HG03196 (cell line): ENCODE results near the gene FOXF1.
A peak's percentile ranks its signal among the peaks of the same experiment; 100 is the strongest.

Source experiments
- ATAC-seq: cut with Tn5 transposase; IDR thresholded peaks from one replicate; pipeline ENCODE4 v1.9.1; 2021; ENCODE audit not compliant: unreplicated experiment

Gene FOXF1

DNA sequence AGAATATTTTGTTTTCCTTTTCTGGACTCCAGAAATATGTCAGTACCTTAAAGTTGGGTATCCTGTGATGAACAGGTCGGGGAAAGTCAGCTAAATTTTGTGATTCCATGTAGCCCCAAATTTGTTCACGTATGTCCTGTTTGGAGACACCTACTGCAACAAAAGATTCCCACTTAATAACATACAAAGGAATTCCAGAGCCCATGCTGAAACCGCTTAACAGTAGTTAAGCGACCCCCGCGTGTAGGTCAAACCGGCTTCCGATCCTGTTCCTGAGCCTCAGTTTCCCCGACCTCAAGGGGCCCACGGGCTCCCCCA is 44.2 kb downstream of the FOXF1 start:
- ATAC-seq = no peak

DNA sequence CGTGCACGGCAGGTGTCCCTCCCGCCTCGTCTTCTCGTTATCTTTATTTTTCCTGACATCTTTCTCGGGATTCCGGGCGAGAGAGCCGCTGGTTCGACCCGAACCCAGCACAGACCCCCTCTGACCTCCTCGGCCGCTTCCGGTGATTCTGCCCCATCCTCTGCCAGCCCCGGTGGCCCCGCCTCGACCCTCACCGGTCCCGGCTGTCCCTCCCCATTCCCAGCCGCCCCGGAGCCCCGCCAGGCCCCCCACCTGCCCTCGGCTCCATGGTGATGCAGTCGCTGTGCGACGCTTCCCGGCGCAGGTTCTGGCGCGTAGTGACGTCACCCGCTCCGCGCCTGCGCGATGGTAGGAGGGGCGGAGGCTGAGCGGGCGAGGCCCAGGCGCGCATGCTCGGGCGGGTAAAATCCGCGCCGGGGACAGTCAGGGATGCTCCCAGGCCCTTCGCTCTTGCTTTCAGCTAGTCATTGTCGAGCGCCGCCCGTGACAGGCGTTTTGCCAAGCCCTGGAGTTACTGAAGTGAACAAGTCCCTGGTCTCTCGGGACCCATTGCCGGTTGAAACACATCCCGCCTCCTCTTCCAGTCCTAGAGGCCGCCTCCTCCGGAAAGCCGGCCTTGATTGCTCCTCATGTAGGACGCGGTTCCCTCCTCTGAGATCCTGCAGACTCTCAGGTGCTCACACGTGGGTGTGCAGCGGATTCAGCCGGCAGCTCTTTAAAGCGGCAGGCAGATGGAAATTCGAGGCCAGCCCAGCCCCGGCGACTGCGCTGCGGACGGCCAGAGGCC is 44.8 kb downstream of the FOXF1 start, which contains the start of gene MTHFSD:
Gene MTHFSD, minus strand, starts transcription at position 319 of the 787 bp plus-strand sequence. Its CDS starts 51 bp downstream, at position 268.
- ATAC-seq = peak; percentile 90

DNA sequence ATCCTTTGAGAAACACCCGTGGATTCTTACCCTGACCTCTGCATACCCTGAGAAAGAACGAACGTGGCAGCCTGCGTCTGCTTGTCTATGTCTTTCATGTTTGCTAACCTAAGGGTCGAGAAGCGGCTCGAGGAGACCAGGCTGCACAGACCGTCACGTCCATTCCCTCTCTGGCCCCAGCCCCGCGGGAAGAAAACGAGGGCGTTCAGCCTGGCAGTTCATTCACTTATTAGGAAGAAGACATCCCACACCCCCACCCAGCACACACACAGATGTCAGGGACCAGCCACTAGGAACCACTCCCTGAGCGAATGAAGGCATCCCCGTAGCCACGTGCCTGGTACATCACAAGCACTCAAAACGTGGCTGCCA is 45.4 kb downstream of the FOXF1 start:
- ATAC-seq = no peak

GRCh38 chr16:86556576-86556975 is 46.2 kb downstream of the FOXF1 start:
- no peak for ATAC-seq

GRCh38 chr16:86557587-86557986 is 47.3 kb downstream of the FOXF1 start:
- ATAC-seq = no peak

DNA sequence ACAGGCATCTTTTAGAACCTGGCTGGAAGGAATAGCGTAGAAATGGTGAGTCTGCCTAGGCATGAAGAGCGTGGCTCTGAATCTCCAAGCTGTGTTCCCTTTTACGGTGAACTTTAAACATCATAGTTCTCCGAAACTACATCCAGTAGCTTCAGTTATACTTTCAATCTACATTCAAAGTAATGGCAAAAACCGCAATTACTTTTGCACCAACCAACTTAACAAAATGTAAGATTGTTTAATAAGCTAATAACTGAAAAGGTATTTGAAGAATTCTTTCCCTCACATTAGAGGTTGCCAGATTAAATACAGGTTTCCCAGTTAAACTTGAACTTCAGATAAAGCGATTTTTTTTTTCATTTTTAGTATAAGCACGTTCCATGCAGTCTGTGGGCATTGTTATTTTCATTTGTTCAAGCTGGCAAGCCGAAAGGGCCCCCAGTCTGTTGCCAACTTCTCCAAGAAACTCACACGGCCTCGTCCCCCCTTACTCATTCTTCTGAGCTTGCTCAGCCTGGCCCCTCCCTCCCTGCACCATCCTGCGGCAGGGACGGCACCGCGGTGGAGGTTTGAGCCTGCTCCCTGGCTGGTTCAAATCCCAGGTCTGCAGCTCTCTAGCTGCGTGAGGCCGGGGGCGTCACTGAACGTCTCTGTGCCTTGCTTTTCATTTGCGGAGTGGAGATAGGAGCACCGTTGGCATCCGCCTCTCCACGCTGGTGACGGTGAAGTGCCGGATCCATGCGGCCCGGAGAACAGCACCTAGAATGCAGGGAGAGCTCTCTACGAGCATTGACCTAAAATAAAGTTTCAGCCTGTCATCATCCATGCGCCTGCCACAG is 48.2 kb downstream of the FOXF1 start:
- no peak for ATAC-seq

- ATAC-seq = no peak
Observed at GRCh38 chr16:86559802-86560305, 49.5 kb downstream of the FOXF1 start.

DNA sequence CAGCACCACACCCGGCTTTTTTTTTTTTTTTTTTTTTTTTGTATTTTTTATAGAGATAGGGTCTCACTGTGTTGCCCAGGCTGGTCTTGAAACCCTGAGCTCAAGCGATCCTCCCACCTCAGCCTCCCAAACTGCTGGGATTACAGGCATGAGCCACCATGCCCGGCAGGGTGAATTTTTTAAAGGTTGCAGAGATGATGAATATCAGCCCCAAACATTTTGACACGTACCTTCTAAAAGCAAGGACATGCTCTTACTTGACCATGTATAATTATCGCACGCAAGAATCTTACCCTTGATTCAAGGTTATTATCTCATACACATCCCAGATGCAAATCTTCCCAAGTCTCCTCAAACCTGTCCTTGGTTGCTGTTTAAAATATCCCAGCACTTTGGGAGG is 52.0 kb downstream of the FOXF1 start:
- ATAC-seq = no peak

DNA sequence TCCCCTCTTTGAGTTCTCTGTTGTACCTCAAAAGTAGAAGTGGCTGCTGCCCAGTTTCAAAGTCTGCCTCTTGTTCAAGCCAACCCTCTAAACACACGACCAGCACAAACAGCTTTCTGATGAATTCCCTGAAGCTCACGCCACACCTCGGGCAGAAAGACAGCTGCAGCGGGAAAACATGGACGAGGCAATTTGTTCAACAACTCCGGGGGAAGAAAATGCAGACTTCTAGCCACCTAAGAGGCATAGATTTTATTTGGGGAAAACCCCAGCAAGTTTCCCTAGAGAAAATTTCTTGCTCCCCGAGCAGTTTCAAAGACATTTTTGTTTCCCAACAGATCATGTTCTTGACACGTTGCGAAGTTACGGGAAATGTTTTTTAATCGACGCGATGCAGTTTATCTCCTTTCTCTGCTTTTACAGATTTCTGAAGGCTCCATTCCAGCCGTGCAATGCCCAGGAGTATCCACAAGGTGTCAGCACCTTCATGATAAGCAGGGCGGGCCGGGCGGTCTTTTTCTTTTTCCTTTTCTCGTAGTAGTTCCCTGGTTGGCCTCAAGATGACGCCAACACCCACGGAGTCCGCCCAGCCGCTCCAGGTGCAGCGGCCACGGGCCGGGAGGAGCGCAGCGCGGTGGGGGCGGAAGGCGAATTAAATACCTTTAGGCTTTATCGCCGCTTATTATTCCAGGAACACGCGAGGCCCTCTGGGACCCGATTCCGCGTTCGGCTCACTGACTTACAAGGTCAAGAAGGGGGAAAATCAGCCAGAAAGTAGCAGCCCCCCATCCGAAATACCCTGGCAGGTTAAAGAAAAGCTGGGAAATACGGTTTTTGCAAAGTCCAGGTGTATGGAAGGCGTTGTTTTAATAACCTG is 53.4 kb downstream of the FOXF1 start:
- peak; percentile 84 for ATAC-seq
